GM10266 (cell line): ENCODE measurements around the gene TBCD.

Source experiments
- DNase-seq: peaks from one replicate; pipeline ENCODE4 v3.0.0; 2012; ENCODE audit errors: extremely low spot score
- CTCF ChIP-seq: IDR thresholded peaks from 2 replicates; pipeline ENCODE4 v1.5.1; 2012; ENCODE audit warnings: mild to moderate bottlenecking, low read depth; ENCODE audit not compliant: control insufficient read depth, insufficient read depth; ENCODE audit errors: missing control alignments

Gene TBCD

DNA sequence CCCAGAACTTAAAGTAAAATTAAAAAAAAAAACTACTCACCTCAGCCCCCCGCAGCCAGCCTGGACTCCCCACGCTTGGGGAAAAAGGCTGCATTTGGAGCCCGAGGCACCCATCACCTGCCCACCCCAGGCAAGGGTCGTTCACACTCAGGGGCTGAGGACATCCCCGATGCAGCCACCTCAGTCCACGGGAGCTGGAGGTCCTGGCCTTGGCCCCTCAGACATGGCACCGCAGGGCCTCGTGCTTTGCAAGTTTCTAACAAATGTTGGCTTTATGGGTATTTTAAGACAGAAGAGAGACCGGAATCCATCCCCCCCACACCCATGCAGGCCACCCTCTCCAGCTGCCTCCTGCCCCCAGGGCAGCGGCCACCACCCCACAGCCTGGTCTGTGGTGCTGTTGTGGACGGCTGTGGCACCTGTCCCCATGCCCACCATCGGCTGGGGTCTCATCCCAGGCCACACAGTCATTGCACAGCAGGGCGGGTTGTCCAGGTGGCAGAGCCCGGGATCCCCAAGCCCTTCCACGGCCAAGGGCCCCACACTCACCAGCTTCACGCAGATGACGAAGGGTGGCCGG, 204.4 kb downstream of the TBCD start:
- DNase-seq: no peak
- TF ChIP-seq CTCF: no peak

DNA sequence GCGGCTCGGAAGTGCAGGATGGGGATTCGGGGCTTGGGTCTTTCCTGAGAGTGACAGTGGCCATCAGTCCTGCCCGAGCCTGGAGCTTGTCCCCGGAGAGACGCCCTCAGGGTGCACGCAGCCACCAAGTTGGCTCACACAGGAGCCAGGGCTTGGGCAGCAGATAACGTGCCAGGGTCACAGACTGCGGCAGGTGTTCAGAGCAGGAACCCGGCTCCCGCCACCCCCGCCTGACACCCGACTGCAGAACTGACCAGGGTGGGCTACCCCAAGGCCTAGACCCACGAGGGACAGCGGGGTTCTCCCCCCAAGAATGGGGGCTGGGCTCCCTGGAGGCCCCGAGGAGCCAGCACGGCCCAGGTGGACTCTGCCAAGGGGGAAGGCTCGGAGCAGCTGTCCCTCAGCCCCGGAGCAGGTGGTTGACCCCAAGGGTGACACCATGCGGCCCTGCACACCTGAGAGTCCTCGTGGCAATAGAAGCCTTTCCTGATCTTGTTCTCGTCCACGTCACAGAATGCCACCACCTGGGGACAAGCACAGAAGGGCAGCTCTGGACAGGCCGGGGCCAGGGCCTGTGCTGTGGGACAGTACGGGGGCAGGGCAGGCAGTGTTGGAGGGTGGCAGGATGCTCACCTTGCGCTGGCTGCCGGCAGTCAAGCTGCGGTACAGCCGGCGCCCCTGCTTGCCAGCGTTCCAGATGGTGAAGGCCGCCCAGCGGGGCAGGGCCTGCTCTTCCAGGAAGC, 205.0 kb downstream of the TBCD start:
- no peak for DNase-seq
- no peak for TF ChIP-seq CTCF

DNA sequence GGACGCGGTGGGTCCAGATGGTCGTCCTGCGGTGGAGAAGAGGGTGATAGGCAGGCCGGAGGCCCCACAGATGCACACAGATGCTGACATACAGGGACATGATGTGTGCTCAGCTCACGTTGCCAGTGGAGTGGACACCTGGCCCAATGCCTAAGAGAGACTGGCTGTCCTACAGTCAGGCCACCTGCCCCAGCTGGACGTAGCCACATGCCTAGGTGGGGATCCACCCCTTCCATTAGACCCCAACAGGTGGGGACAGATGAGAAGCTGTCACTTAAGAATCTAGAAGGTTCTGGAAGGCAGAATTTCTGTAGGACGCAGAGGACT, 205.6 kb downstream of the TBCD start:
- no peak for DNase-seq
- TF ChIP-seq CTCF: no peak

DNA sequence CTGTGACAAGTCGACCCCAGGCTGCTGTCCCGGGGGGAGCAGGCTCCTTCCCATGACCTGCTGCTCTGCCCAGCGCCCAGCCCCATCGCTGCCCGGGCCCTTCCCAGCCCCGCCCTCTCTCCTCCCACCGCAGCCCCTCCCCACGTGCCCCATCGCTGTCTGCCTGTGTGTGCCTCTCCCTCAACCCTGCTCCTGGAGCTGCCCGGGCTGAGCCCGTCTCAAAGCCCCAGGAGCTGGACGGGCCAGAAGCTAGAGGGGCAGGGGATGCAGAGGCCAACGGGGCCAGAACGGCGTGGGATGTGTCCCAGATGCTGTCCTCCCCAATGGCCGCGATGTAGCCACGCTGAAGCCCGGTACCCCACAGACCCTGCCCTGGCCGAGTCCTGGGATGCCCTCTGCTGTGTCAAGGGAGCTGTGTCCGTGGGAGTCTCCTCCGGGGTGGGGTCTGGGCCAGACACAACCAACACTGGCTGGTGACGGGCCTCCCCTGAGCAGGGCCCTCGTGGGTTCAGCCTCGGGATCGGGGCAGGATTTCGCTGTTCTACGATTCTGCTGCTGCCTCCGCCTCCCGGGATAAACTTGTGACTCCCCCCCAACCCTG, 206.2 kb downstream of the TBCD start:
- TF ChIP-seq CTCF: no peak
- DNase-seq: no peak

DNA sequence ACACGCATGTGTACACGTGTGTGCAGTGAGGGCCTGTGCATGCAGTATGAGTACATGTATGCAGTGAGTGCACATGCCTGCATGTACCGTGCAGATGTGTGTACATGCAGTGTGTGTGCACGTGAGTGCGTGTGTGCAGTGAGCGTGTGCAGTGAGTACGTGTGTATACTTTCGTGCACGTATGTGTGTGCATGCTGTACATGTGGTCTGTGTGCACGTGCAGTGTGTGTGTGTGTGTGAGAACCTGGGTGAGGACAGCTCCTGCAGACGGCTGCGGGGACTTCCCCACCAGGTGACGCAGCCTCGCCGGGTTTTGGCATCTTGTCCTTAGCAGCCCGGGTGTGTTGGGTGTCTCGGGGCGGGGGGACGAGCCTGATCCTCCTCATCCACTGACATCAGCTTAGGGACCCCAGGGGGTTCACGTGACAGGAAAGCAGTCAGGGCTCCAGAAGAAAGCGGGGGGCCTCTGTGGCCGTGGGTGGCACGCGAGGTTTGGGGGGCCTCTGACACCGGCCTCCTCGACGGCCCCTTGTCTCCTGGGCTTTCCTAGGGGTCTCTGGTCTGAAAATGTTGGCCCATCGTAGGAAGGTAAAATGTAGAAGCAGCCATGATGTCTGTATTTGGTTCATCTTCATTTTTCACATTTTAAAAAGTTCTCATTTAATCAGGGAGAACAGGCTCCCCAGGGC, 207.5 kb downstream of the TBCD start:
- TF ChIP-seq CTCF: no peak
- DNase-seq: no peak

DNA sequence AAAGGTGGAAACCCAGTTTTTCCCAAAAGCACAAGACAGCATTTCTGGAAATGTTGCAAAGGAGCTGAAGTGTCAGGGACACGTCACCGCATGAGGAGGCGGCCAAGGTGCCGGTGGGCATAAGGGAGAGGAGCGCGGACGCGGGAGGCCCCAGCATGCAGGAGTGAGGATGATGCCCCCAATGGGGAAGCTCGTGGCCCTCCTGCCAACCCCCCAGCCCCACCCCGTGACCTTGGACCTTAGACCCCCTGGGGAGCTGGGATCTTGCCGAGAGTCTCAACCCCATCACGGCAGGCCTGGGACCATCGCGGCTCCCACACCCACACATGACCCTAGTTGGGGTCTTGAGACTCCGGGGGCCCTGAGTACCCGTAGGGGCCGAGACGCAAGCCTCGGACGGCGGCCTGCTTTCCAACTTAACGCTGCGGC, 208.1 kb downstream of the TBCD start:
- no peak for TF ChIP-seq CTCF
- no peak for DNase-seq
